Measurements from ENCODE around the gene WDR86.

The WDR86 gene

DNA sequence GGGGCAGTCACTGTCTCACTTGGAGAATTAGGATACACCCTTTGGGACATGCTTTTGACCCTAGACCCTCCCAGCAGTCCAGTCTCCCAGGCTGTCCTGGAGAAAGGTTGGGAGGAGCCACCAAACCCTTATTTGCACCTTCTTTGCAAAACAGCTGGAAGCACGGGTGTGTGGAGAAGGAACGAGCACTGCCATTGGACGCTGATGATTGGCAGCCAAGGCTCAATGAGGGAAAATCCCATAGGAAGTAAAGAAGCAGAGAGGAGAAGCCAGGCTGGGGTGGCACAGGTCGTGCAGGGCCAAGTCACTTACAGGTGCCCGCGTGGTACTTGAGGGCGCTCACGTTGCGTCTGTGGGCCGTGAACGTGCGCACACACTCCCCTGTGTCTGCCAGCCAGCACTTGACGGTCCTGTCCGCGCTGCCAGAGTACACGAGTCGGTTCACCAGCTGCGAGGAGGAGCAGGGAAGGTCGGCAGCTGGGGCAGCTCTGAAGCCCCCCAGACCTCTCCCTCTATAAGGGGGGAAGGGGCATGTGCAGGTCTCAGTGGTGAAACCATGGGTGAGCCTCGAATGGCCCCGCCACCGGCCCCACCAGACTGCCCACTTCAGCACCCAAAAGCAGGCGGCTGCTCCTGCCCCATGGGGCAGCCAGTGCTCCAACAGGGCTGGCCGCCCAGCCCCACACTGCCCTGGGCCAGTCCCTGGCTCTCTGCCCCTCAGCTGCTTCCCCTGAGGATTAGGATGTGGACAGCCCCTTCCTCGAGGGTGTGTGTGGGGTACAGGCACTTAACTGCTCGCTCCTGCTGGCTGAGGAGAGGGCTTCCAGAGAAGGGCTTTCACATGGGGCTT is 24.8 kb downstream of the WDR86 start:
- H3K4me3 ChIP-seq (ENCODE audit: low read depth, low read length) = no peak overlapping the region
- no peak for DNase-seq (ENCODE audit: low read depth)

- no peak for DNase-seq (ENCODE audit: low read depth)
- H3K4me3 ChIP-seq (ENCODE audit: low read depth, low read length) = no peak overlapping the region
These were observed 25.5 kb downstream of the WDR86 start for GRCh38 chr7:151384352-151384697.

DNA sequence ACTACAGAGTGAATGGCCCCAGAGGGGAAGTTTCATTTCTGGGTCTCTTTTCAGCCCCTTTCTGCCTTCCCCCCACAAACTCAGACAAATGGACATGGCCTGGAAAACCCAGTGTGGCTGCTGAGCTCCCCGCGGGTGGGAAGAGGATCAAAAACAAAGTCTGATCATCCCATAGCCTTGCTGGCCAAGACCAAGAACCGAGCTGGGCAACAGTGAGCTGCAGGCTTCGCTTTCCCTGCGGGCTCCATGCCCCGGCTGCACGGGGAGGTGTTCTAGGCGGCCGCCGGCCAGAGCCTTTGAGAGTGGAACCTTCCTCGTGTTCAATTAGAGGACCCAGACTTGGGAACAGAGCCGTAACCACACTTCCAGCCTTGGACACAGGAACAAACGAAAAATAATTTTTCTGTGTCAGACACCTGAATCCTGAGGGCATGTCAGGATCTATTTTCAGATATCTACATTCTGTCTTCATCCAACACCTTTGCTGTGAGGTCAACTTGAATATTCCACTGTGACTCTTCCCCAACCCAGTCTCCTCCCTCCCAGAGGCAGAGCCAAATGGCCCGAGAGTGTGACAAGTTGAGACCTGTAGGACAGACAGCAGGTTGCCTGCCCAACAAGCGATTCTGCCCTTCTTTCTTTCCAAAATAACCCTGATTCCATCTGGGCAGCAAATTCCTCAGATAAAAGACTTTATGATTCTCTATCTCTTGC is 26.0 kb downstream of the WDR86 start:
- no peak for DNase-seq (ENCODE audit: low read depth)
- no peak overlapping the region for H3K4me3 ChIP-seq (ENCODE audit: low read depth, low read length)

- H3K4me3 ChIP-seq (ENCODE audit: low read depth, low read length) = no peak overlapping the region
- DNase-seq (ENCODE audit: low read depth) = no peak
These were observed 27.6 kb downstream of the WDR86 start for GRCh38 chr7:151382079-151382885.

DNA sequence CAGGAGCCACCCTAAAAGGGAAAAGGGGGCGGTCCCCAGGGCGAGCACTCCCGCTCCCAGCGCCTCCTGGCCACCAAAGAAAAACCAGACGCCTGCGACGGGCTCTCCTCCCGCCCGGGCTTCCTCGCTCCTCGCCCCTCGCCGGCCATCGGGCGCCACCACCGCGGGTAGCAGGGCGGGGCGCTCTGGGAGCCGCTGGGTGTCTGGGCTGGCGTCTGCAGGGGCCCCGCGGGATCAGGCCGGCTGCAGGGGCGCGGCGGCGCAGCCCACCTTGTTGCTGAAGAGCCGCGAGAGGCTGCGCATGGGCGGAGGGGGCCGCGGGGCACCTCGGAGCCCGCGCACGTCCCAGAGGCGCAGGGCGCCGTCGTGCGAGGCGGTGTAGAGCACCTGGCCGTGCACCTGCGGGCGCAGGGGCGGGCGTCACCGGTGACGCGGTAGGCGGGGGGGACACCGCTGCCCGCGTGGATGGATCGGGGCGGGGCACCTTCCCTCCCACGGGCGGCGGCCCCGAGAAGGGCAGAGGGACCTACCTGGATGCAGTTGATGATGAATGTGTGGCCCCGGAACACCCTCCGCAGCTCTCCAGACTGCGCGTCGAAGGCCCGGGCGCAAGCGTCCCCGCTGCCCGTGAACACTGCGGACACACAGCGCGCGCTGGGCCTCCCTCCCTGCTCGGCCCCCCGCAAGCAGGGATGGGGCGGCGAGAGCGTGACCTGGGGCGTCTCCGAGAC is 28.3 kb downstream of the WDR86 start:
- H3K4me3 ChIP-seq (ENCODE audit: low read depth, low read length) = no peak overlapping the region

DNA sequence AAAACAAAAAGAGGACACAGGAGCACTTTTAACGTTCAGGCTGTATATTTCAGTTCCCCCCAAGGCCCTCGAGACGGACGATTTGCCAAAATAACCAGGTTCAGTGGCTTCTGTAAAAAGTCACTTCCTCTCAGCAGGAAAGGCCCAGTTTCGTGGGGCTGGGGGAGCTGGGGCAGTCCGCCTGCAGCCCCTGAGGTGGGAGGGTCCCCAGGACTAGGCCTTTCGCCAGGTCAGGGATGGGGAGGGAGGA is 28.8 kb downstream of the WDR86 start:
- H3K4me3 ChIP-seq (ENCODE audit: low read depth, low read length) = no peak overlapping the region
- DNase-seq (ENCODE audit: low read depth) = no peak

More for the DNA sequence above, 28.3 kb downstream of the WDR86 start:
- DNase-seq (ENCODE audit: low read depth) = no peak

DNA sequence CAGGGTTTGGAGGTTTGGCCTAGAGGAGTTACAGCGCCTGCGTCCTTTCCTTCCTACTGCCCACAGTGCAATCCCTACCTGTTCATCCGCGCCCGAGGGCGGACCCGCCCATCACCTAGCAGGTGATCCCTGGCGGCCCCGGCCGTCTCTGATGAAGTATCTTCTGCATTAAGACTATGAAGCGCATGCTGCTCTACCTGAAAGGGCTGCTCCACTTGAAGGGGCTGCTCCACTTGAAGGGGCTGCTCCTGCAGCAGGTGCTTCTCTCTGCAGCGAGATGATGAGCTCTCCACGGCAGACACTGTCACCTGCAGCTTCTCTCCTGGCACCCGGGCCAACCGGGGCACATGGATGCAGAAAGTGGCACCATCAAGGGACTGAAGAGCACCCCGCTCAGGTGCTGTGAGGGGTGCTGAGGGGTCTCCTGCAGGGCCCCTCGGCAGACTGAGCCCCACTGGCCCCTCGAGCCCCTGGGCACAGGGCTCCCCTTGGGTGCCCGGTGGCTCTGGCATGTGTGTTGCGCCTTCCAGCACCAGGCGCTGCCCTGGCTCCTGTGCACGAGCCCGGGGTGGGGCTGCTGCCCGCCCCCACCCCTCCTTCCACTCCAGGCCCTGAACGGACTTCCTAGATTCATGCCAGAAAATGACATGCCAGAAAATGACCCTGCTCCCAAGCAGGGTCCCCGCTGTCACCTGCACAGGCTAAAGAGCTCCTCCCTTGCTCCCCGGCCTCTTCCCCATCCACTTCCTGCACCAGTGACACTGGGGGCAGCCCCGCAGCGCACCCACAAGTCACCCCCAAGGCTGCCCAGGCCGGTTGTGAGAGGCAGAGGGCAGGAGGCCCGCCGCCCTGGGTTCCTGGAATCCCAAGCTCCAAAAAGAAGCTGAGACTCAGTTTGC is 29.4 kb downstream of the WDR86 start:
- DNase-seq (ENCODE audit: low read depth) = no peak
- no peak overlapping the region for H3K4me3 ChIP-seq (ENCODE audit: low read depth, low read length)

DNA sequence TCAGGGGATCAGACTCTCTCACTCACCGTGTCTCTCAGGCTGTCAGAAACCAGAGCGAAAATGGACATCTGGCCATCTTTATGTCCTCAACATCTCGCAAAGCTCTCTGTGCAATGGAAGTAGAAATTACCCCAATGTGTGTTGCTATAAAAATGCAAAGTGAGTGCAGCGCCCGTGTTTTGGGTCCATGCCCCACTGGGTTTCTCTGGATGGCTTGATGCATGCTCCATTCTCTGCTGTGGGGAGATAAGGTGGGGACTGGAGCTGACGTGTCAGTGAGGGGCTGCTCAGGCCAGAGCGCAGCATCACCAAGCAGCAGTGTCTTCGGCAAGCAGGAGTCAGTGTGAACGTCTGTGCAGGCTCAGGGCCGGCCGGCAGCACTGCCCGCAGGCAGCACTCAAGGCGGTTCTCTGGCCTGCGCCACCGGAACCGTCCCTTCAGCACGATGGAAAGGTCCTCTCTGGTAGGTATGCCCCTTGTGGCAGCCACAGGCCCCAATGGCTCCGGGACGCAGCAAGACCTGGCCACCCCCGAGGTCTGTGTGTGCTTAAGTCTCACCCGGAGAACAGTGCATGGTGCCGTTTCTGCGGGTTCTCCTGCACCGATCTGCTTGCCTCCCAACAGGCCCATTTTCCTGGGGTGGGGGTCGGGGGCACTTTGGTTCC is 30.2 kb downstream of the WDR86 start:
- no peak for DNase-seq (ENCODE audit: low read depth)
- no peak overlapping the region for H3K4me3 ChIP-seq (ENCODE audit: low read depth, low read length)

DNA sequence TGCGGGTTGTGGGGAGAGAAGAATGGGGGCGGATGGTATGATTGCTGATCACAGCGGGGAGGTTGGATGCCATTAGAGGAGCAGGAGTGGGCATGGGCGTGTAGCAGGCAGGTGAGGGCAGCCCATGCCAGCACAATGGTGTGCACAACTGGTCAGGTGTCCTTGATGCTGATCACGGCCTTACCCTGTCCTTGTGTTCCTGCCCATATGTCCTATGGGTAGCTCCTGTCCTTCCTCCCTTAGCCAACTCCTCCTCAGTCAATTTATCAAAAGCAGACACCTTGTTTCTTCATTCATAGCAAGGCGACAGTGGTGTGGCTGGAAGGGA is 30.7 kb downstream of the WDR86 start:
- no peak for DNase-seq (ENCODE audit: low read depth)
- H3K4me3 ChIP-seq (ENCODE audit: low read depth, low read length) = no peak overlapping the region

- DNase-seq (ENCODE audit: low read depth) = no peak
- H3K4me3 ChIP-seq (ENCODE audit: low read depth, low read length) = no peak overlapping the region
These were observed 31.2 kb downstream of the WDR86 start for GRCh38 chr7:151378496-151379192.

GRCh38 chr7:151378011-151378410 is 31.8 kb downstream of the WDR86 start:
- no peak overlapping the region for H3K4me3 ChIP-seq (ENCODE audit: low read depth, low read length)
- no peak for DNase-seq (ENCODE audit: low read depth)

GRCh38 chr7:151377406-151377805 is 32.4 kb downstream of the WDR86 start:
- DNase-seq (ENCODE audit: low read depth) = no peak
- H3K4me3 ChIP-seq (ENCODE audit: low read depth, low read length) = no peak overlapping the region

DNA sequence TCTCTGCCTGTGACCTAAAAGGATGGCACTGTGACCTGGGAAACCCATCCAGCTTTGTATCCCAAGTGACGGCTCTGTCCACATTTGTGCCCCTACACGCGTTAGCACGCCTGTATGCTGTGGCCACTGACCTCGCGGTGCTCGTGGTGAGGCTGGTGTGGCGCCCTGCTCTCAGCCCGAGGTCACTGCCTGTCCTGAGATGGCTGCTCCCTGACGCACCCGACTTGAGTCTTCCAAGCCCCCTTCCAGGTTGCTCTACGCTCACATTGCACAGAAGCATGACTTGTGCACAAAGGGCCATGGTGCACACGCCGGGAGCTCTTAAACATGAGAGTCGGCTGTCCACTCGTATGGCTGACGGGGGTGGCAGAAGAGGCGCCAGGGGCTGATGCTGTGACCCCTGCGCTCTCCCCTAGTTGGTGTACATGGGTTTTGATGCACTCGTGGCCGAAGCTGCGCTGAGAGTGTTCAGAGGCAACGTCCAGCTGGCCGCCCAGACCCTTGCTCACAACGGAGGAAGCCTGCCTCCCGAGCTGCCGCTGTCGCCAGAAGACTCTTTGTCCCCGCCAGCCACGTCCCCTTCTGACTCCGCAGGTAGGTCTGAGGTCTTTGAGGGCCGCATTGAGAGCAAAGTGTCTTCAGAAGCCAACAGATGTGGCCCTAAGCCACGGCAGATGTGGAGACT is 33.5 kb downstream of the WDR86 start:
- H3K4me3 ChIP-seq (ENCODE audit: low read depth, low read length) = no peak overlapping the region
- no peak for DNase-seq (ENCODE audit: low read depth)

GRCh38 chr7:151375530-151376217 is 34.2 kb downstream of the WDR86 start:
- H3K4me3 ChIP-seq (ENCODE audit: low read depth, low read length) = no peak overlapping the region
- no peak for DNase-seq (ENCODE audit: low read depth)

DNA sequence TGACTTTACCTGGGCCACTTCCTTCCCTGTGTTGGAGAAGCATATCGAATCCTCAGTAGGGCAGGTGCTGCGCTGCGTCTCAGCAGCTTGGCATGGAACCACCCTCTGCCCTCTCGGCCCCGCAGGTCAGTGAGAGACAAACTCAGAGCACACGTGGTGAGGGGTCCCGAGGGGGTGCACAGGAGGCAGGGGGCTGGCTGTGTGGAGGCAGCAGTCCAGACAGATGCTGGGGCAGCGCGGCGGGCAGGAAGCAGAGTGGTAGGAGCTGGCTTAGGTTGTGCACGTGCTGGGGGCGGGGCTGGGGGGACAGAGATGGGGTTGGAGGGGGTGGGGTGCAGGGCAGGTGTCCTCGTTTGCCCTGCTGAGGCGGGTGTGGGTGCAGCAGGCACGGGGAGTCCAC is 35.1 kb downstream of the WDR86 start:
- no peak overlapping the region for H3K4me3 ChIP-seq (ENCODE audit: low read depth, low read length)
- no peak for DNase-seq (ENCODE audit: low read depth)

DNA sequence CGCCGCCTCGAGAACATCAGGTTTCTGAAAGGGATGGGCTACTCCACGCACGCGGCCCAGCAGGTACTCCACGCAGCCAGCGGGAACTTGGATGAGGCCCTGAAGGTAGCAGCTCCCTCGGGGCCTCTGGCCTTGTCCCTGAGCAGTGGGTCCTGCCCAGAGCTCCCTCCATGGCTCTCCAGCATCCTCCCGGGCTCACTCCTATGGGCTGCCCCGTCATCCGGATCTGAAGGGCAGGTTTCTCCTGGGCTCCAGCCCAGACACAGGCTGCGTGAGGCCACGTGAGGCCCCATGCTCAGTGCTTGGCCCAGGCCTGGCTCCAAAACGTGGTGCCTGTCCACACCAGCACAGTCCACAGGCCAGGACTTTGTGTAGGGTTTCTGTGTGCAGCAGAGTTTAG is 35.7 kb downstream of the WDR86 start:
- H3K4me3 ChIP-seq (ENCODE audit: low read depth, low read length) = no peak overlapping the region
- no peak for DNase-seq (ENCODE audit: low read depth)

GRCh38 chr7:151373599-151373998 is 36.2 kb downstream of the WDR86 start:
- no peak for DNase-seq (ENCODE audit: low read depth)
- no peak overlapping the region for H3K4me3 ChIP-seq (ENCODE audit: low read depth, low read length)
